Activated naive CD4-positive, alpha-beta T cell treated with anti-CD3 and anti-CD28 coated beads, Interleukin-2, amount 50 U/mL, for 72 hours (primary cell): ENCODE measurements around the gene LAPTM4A. TPM values are rescaled to one million over a fixed set of nuclear protein-coding genes. Genes with fewer than 3 reads are reported as not detected.
A peak's percentile ranks its signal among the peaks of the same experiment; 100 is the strongest.
"Not testable (repeated sequence)": the region's sequence is repeated elsewhere in the genome, so short reads cannot be mapped to it uniquely, and the experiment has no call there.

ENCODE experiments used
- ATAC-seq, 2 donors: fragments of 150-1000 bp; cut with Tn5 transposase; 2 replicates each; pipeline ENCODE4 v1.10.0; 2021; ENCODE audit warnings: mild to moderate bottlenecking in 2 of 2, moderate library complexity in 2 of 2
- DNase-seq, 2 donors: peaks; one replicate each; pipeline ENCODE4 v3.0.0; 2021 to 2022; ENCODE audit warnings: low spot score in 2 of 2
- H3K27ac Mint-ChIP-seq, 2 donors: one replicate each; pipeline ENCODE4 v1.8.0; 2022; ENCODE audit warnings: mild to moderate bottlenecking in 2 of 2, mixed read lengths in 2 of 2
- H3K36me3 Mint-ChIP-seq, 2 donors: one replicate each; pipeline ENCODE4 v1.8.0; 2022; ENCODE audit warnings: mixed read lengths in 2 of 2
- H3K9me3 Mint-ChIP-seq, 2 donors: one replicate each; pipeline ENCODE4 v1.8.0; 2022; ENCODE audit warnings: mixed read lengths in 2 of 2
- total RNA-seq, 2 donors: library from RNA; stranded (reverse); gene quantifications; one replicate each; pipeline ENCODE4 v1.2.3, GENCODE V29; 2022

LAPTM4A gene
- total RNA-seq, 2 donors from 2014 or later: 20.4 to 26.9 TPM

DNA sequence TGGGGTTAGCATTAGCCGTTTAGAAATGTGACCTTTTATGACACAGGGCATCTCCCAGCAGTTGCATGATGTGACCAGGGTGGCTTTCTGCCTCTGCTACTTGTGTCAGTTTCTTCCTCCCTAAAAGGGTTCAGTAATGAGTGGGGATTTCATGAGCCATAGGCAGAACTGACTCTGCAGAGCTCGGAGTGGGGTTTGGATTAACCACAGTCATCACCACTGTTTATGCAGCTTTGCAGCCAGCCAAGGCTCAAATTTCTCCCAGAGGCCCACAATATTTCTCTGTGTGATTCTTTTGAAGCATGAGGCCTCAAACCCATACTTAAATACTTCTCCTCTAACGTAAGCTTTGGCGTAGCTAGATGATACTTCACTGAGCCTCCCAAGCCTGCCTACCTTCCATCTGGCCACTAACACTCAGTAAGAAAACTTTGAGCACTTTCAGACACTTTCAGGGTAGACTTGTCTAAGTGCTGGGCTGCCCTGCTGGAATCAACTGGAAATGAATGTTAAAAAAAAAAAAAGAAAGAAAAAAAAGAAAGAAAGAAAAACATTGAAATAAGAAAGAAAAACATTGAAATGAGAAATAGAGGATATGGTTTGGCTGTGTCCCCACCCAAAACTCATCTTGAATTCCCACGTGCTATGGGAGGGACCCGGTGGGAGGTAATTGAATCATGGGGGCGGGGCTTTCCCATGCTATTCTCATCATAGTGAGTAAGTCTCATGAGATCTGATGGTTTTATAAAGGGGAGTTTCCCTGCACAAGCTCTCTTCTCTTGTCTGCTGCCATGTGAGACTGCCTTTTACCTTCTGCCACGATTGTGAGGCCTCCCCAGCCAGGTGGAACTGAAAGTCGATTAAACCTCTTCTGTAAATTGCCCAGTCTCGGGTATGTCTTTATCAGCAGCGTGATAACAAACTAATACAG, 11.5 kb upstream of the LAPTM4A start:
- no peak for DNase-seq
- ATAC-seq: peak in 1 of 2 donors; percentile 70
- H3K9me3 Mint-ChIP-seq: peaks cover 0 to 4% of the 10 kb centered on the region in 2 donors
- peaks cover 0 to 6% of the 10 kb centered on the region in 2 donors for H3K36me3 Mint-ChIP-seq
- no peak overlapping the region for H3K27ac Mint-ChIP-seq

DNA sequence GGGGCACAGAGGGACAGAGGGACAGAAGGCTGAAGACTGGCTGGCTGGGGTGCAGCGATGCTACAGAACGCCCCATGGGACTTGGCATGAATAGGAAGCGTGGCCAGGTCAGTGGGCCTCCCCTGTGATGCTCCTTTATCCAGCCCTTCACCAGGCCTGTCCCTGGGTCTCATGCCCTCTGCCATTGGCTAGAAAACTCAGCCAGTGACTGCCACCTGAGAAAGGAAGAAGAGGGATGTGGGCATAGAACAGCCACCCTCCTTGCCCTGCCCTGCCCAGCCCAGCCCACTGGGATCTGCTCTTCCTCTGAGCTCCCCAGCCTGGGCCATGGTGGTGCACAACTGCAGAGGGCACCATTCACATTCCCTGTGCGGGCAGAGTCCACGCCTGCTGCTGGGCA, 10.5 kb upstream of the LAPTM4A start:
- no peak for DNase-seq

DNA sequence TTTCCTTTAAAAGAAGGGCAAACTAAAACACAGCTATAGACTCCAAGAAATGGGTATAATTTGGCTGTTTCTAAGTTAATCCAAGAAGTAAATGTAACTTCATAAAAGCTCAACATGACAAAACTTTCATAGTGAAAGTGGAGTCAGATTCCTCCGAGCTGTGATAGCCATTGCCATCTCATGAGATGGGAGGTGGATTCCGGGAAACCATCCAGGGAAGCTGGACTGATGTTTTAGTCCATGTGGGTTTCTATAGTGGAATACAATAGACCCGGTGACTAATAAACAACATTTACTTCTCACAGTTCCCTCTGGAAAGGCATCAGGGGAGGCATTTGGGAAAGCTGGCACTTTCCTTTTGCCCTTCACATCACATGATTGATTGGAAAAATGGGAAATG, 10.0 kb upstream of the LAPTM4A start:
- no peaks in the 10 kb centered on the region for H3K9me3 Mint-ChIP-seq
- no peak for DNase-seq
- H3K36me3 Mint-ChIP-seq: peaks cover 0 to 6% of the 10 kb centered on the region in 2 donors
- H3K27ac Mint-ChIP-seq: no peak overlapping the region
- no peak for ATAC-seq

More for the DNA sequence above, 10.5 kb upstream of the LAPTM4A start:
- no peak overlapping the region for H3K27ac Mint-ChIP-seq
- H3K9me3 Mint-ChIP-seq: no peaks in the 10 kb centered on the region
- peaks cover 0 to 6% of the 10 kb centered on the region in 2 donors for H3K36me3 Mint-ChIP-seq
- ATAC-seq: no peak

DNA sequence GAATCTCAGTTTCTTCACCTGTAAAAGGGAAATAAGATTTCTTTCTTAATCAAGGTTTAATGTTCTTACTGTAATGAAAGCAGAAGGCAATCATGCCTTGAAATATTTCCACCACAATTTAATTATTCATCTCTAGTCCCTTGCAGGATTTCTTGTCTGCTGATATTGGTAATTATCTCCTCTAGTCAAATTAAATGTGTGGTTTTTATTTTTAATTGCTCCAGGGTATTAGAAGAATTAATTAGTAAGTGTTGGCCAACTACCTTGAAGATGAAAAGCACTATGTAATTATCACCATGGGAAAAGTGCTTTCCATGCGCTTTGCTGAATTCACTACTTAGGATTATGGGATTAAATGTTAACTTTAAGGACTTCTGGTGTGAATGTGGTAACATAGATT, 8.7 kb upstream of the LAPTM4A start:
- ATAC-seq (no peak), DNase-seq (no peak)
- Mint-ChIP-seq H3K36me3 (peaks cover 0 to 6% of the 10 kb centered on the region in 2 donors), H3K9me3 (no peaks in the 10 kb centered on the region), H3K27ac (no peak overlapping the region)

DNA sequence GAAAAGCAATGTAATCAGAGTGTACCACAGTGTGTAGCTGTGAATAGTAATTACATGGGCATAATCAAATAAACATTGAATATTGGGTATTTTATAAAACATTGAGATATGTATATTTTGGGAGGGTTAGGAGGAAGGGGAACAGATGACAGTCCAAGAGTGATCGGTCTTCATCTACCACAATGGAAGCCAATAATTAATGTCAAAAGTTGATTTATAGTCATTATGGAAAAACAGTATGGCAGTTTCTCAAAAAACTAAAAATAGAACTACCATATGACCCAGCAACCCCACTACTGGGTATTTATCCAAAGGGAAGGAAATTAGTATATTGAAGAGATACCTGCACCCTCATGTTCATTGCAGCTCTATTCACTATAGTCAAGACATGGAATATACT, 5.8 kb upstream of the LAPTM4A start:
- Mint-ChIP-seq H3K27ac (no peak overlapping the region), H3K9me3 (no peaks in the 10 kb centered on the region), H3K36me3 (no peaks in the 10 kb centered on the region)
- ATAC-seq (no peak), DNase-seq (no peak)

DNA sequence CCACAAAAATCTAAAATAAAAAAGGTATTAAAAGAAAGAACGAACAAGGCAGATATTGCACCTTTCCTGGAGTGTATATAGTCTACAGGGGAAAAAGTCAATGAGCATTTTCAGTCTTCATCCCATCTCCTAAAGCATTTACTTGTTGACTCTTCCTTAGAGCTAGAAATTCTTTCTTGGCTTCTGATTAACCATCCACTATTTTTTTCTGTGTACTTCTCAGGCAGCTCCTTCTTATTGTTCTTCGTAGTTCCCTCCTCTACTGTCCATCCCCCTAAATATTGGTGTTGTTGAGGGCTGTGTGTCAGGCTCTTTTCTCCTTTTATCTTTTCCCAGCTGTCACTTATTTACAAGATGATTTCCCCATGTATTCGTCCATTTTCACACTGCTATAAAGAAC, 3.5 kb upstream of the LAPTM4A start:
- Mint-ChIP-seq H3K36me3 (no peaks in the 10 kb centered on the region), H3K9me3 (no peaks in the 10 kb centered on the region), H3K27ac (no peak overlapping the region)
- no peak for DNase-seq
- no peak for ATAC-seq

DNA sequence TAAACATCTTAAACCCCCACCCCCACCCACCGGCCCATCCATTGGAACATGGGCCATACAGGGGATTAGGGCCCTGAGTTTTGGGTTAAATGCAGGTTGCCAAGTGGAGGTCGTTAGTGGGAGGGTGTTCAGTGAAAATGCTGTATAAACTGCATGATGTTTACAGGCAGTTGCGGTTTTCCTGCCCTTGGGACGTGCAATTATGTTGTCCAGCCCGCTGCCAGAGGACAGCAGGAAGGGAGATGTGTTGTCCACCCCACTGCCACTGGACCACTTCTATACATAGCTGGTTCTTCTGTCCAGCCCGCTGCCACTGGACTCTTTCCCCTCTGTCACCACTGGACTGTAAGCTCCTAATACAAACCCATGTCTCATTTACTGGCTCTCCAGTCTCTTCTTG, 2.7 kb upstream of the LAPTM4A start:
- no peak for ATAC-seq
- no peaks in the 10 kb centered on the region for H3K36me3 Mint-ChIP-seq
- DNase-seq: no peak
- no peak overlapping the region for H3K27ac Mint-ChIP-seq
- no peaks in the 10 kb centered on the region for H3K9me3 Mint-ChIP-seq

DNA sequence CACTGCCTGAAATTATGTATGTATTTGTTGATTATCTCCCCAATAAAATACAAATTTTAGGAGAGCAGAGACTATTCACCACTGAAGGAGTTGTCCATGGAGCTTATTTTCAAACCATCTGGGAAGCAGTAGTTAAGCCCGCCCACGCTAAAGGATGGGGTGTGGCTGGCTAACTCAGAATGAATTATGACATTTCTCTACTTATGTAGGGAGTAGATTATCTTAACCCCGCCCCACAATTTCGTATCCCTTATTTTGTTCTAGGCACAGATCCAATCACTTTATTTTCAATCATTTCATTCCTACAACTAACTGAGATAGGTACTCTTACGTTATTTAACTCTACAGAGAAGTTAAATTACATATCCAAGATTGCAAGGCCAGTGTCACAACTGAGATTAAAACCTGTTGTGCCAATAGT, 1.4 kb upstream of the LAPTM4A start:
- Mint-ChIP-seq H3K9me3 (no peaks in the 10 kb centered on the region), H3K36me3 (no peaks in the 10 kb centered on the region), H3K27ac (no peak overlapping the region)
- DNase-seq: no peak
- ATAC-seq: no peak

DNA sequence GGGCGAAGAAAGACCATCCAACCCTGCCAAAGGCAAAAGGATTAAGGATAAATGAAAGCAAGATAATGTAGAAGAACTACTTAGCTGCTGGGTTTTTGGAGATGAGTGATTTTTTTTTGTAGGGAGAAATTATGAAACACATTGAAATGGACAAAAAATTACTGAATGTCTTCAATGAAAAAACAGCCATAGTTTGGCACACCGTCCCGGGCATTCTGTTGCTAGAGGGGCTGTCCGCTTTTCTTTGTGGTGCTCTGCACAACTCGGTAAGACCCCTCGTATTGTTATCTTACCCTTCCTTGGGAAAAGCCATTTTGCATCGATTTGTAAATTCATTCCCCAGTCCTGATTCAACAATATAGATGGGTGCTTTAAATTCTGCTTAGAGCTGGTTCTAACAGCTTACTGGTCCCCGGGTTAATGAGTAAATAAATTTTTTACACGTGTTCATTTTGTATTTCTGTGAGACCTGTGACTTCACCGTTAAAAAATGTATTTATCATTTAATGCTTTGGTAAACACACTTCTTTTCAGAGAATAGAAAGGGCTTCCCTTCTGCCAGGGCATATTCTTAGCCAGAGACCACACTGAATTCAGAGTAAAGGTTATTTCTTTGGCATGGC, 912 bp upstream of the LAPTM4A start:
- no peaks in the 10 kb centered on the region for H3K9me3 Mint-ChIP-seq
- no peak for DNase-seq
- no peaks in the 10 kb centered on the region for H3K36me3 Mint-ChIP-seq
- ATAC-seq: no peak
- no peak overlapping the region for H3K27ac Mint-ChIP-seq

DNA sequence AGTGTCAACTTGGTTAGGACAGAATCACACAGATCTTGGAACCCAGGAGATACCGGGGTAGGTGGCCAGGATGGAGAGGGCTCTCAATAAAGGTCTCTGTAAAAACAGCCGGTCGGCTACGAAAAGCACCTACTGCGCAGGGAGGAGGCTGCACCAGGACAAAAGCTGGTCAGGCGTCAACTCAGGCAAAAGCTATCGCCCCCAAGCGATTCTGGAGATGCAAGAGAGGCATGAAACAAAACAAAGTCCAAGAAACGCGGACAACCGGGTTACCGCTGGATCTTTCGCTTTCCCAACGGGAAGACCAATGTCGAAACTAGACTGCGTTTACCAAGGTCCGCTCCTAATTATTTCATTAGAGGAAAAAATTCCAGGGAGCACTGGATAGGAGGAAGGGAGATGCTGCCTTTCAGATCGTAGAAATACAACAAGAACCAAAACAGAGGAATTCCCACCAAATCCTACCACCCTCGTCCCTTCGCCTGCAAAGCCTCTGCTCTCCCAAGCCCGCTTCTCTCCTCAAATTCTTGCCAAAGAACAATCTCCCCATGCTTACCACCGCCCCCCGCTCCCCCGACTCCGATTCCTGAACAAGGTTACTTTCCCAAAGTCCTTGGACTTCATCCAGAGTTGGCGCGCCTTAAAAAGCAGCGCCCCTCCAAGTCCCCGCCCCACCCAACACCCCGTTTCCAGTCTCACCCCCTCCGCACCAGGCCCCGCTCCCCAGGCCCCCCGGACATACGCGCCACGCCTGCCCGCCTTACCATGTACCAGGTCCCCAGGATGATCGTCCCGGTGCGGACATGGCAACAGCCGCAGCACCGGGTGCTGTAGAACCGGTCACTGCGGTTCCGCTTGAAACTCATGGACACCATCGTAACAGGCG, 539 bp downstream of the LAPTM4A start:
- ATAC-seq (peak in 1 of 2 donors; percentile 39), DNase-seq (peak in 1 of 2 donors; percentile 28)
- no peaks in the 10 kb centered on the region for H3K36me3 Mint-ChIP-seq
- no peak overlapping the region for H3K27ac Mint-ChIP-seq
- H3K9me3 Mint-ChIP-seq: no peaks in the 10 kb centered on the region

DNA sequence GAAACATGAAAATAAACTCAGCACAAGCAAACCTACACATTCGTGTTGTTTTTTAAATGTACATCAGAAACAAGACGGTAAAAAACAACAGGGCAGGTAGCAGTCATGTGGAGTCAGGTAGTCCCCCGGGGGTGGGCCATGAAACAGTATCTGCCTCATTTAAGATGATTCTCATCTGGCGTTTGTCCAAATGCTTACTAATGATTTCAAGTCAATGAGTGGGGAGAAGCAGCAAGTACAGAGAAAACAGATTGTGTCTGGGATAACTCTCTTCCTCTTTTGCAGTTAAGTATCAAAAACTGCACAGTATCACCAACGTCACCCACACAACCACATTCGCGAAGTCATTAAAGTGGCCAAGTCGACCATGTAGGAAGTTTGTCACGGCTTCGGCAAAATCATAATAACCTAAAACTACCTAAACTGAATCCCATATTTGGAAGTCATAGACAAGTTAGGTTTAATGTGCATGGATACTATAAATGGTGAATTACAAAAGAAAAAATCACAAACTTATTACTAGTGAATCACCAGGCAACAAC, 1.3 kb downstream of the LAPTM4A start:
- ATAC-seq (no peak), DNase-seq (peak in 1 of 2 donors; percentile 17)
- Mint-ChIP-seq H3K36me3 (no peaks in the 10 kb centered on the region), H3K9me3 (no peaks in the 10 kb centered on the region), H3K27ac (no peak overlapping the region)

DNA sequence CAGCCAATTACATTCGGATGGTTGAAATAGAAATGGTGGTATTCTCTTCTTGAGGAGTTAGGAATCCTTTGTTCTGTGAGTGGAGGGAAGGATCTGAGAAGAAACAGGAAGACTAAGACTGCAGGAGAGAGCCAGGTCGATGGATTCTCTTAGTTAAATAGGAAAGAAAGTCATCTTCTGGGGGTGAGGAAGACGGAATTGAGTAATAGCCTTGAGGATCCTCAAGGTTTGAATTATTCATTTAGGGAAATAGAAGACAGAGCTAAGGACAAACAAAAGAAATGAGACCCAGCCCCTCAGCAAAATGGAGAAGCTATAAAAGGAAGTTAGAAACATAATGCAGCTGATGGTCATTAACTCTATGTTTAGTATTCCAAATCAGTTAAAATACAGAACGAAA, 1.8 kb downstream of the LAPTM4A start:
- Mint-ChIP-seq H3K9me3 (no peaks in the 10 kb centered on the region), H3K36me3 (no peaks in the 10 kb centered on the region), H3K27ac (no peak overlapping the region)
- no peak for ATAC-seq
- no peak for DNase-seq

DNA sequence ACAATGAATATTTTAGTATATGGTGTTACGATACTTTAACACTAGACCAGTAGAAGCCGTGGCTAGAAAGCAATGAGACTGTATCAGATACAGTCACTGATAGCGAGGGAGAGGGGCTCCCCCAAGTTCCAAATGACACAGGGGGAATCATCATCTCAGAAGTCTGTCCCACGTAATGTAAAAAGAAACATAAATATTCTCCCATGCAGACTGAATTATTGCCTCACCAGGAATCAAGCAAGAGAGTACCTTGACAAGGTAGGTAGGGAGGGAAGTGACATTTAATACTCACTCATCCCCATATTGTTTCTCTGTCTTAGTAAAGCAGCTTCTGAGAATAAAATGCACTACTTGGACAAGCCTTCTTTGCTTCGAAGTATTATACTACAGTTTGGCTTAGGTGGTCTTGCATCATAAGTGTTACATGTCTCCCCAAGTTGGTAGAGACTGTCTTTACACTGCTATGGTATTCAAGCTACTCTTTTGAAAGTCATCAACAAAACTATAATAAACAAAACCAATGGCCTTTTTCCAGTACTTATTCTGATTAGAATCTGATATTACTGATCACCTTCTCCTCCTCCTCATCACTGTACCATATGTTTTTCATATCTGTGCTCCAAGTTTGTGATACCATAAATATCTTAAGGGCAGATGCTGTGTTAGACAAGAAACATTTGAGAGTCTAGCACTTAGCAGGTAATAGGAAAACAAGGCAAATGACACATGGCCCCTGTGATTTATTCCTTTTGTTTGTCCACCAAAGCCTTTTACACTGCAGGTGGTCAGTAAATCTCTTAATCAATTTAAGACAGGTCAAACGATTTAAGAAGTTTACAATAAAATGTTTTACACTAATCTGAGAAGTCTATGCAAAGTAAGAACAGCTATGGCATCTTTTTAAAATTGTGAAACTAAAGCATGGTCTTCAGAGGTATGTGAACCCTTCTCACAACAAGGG, 2.7 kb downstream of the LAPTM4A start:
- H3K9me3 Mint-ChIP-seq: no peaks in the 10 kb centered on the region

DNA sequence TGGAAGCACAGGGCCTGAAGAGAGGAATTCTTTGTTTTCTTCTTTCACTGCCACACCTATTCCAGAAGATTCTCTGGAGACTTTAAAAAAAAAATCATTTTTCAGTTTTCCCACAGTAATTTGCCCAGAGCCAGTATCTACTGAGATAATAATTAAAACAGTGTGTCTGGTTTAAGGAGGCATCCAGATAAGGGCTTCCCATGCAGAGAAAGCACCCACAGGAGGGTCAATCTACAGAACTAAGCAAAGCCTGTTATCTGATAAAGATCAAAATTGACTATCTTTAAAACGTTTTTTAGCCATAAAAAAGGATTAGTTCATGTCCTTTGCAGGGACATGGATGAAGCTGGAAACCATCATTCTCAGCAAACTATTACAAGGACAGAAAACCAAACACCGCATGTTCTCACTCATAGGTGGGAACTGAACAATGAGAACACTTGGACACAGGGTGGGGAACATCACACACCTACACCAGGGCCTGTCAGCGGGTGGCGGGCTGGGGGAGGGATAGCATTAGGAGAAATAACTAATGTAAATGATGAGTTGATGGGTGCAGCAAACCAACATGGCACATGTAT, 5.6 kb downstream of the LAPTM4A start:
- not testable (repeated sequence) for H3K9me3 Mint-ChIP-seq, DNase-seq, H3K27ac Mint-ChIP-seq, ATAC-seq, H3K36me3 Mint-ChIP-seq

More for the DNA sequence above, 2.7 kb downstream of the LAPTM4A start:
- H3K27ac Mint-ChIP-seq: no peak overlapping the region
- H3K36me3 Mint-ChIP-seq: no peaks in the 10 kb centered on the region
- ATAC-seq (no peak), DNase-seq (no peak)

DNA sequence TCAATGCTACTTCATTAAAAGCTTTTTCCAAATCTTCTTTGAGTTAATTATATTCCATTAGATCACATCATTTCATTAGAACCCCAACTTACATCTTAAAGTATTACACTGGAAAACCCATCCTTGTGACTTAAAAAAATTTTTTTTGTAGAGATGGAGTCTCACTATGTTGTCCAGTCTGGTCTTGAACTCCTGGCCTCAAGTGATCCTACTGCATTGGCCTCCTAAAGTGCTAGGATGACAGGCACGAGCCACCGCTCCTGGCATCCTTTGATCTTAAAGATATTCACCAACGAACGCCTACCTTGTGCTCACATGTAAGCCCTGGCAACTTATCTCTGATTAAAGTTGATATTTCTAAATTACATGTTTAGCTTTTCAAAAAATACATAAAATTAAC, 6.7 kb downstream of the LAPTM4A start:
- Mint-ChIP-seq H3K9me3 (no peaks in the 10 kb centered on the region), H3K27ac (no peak overlapping the region), H3K36me3 (no peaks in the 10 kb centered on the region)
- DNase-seq: no peak
- ATAC-seq: no peak
